SU-DHL-6 (cell line): ENCODE data around the gene DDX24.
A peak's percentile ranks its signal among the peaks of the same experiment; 100 is the strongest.

Experiments used
- CTCF ChIP-seq: fragments of 200-600 bp; sonication (generic); IDR thresholded peaks from one replicate; pipeline ENCODE4 v1.5.1; 2017; ENCODE audit warnings: antibody characterized with exemption, mild to moderate bottlenecking, low read length, moderate library complexity; ENCODE audit not compliant: insufficient read depth, poor library complexity, severe bottlenecking
- EZH2phosphoT487 ChIP-seq: fragments of 200-600 bp; sonication (generic), shearing (Covaris generic); conservative IDR thresholded peaks from 2 replicates; pipeline ENCODE4 v1.6.1; 2018; ENCODE audit warnings: mild to moderate bottlenecking, antibody characterized with exemption, low read length, moderate library complexity, mixed read lengths

GRCh38 chr14:94001501-94002396 lies 79.3 kb downstream of the DDX24 start:
- TF ChIP-seq CTCF = peak; percentile 95
- no peak for TF ChIP-seq EZH2phosphoT487
